Panc1 (cell line): ENCODE measurements around the gene CD58.
"Not testable (repeated sequence)": the region's sequence is repeated elsewhere in the genome, so short reads cannot be mapped to it uniquely, and the experiment has no call there.

Experiments
- CTCF ChIP-seq: fragments of 450-650 bp; IDR thresholded peaks from 2 replicates; pipeline ENCODE4 v1.5.1; 2017; ENCODE audit warnings: mild to moderate bottlenecking
- POLR2AphosphoS5 ChIP-seq: IDR thresholded peaks from 2 replicates; pipeline ENCODE4 v1.6.1; 2012; ENCODE audit warnings: mild to moderate bottlenecking, low read depth, low read length, moderate library complexity

GRCh38 chr1:116590359-116591005, 19.7 kb upstream of the CD58 start:
- TF ChIP-seq POLR2AphosphoS5, CTCF: not testable (repeated sequence)
